Measurements from ENCODE around the gene XYLT2. TPM values are rescaled to one million over a fixed set of nuclear protein-coding genes. Genes with fewer than 3 reads are reported as not detected.

XYLT2 gene
- total RNA-seq, 1 donor from 2014 or later, result 18.0 TPM

GRCh38 chr17:50346313-50347116, 589 bp downstream of the XYLT2 start:
- intact Hi-C loops (cut with micrococcal nuclease), result no loop called here
- DNase-seq (peak; percentile 67), ATAC-seq (peak; percentile 51)

- DNase-seq, result no peak
- ATAC-seq, result peak; percentile 2
- intact Hi-C loops (cut with micrococcal nuclease), result no loop called here
Observed at GRCh38 chr17:50347117-50347893, 1.4 kb downstream of the XYLT2 start.

GRCh38 chr17:50347894-50348291, 2.0 kb downstream of the XYLT2 start:
- intact Hi-C loops (cut with micrococcal nuclease), result no loop called here
- ATAC-seq (no peak), DNase-seq (no peak)

GRCh38 chr17:50348522-50349242, 2.8 kb downstream of the XYLT2 start:
- DNase-seq, result no peak
- no peak for ATAC-seq
- intact Hi-C loops (cut with micrococcal nuclease), result no loop called here

GRCh38 chr17:50349243-50349600, 3.3 kb downstream of the XYLT2 start:
- ATAC-seq (no peak), DNase-seq (no peak)
- intact Hi-C loops (cut with micrococcal nuclease), result no loop called here

- DNase-seq (no peak), ATAC-seq (no peak)
- intact Hi-C loops (cut with micrococcal nuclease), result no loop called here
Observed at GRCh38 chr17:50350733-50351132, 4.8 kb downstream of the XYLT2 start.

- peak; percentile 46 for ATAC-seq
- DNase-seq, result peak; percentile 75
- intact Hi-C loops (cut with micrococcal nuclease), result no loop called here
Observed at GRCh38 chr17:50352072-50352692, 6.3 kb downstream of the XYLT2 start.

- intact Hi-C loops (cut with micrococcal nuclease), result no loop called here
- ATAC-seq (no peak), DNase-seq (no peak)
Observed at GRCh38 chr17:50352693-50353599, 7.0 kb downstream of the XYLT2 start.

GRCh38 chr17:50353600-50354195, 7.8 kb downstream of the XYLT2 start:
- DNase-seq, result no peak
- no peak for ATAC-seq
- intact Hi-C loops (cut with micrococcal nuclease), result no loop called here

GRCh38 chr17:50354198-50354597, 8.3 kb downstream of the XYLT2 start:
- intact Hi-C loops (cut with micrococcal nuclease), result no loop called here
- ATAC-seq (no peak), DNase-seq (no peak)

- DNase-seq (no peak), ATAC-seq (no peak)
- intact Hi-C loops (cut with micrococcal nuclease), result no loop called here
Observed at GRCh38 chr17:50354776-50355175, 8.8 kb downstream of the XYLT2 start.

GRCh38 chr17:50355336-50355700, 9.4 kb downstream of the XYLT2 start:
- DNase-seq, result no peak
- intact Hi-C loops (cut with micrococcal nuclease), result no loop called here
- ATAC-seq, result no peak

- intact Hi-C loops (cut with micrococcal nuclease), result no loop called here
- DNase-seq, result no peak
- ATAC-seq, result no peak
Observed at GRCh38 chr17:50355701-50356341, 9.9 kb downstream of the XYLT2 start.

GRCh38 chr17:50356418-50356817, 10.5 kb downstream of the XYLT2 start:
- intact Hi-C loops (cut with micrococcal nuclease), result no loop called here
- DNase-seq (no peak), ATAC-seq (no peak)

- ATAC-seq, result no peak
- no peak for DNase-seq
- intact Hi-C loops (cut with micrococcal nuclease), result no loop called here
Observed at GRCh38 chr17:50356892-50357510, 11.1 kb downstream of the XYLT2 start.

- intact Hi-C loops (cut with micrococcal nuclease), result no loop called here
- ATAC-seq (no peak), DNase-seq (no peak)
Observed at GRCh38 chr17:50358177-50358576, 12.3 kb downstream of the XYLT2 start.

GRCh38 chr17:50359005-50359699, 13.2 kb downstream of the XYLT2 start:
- ATAC-seq (peak; percentile 11), DNase-seq (no peak)
- intact Hi-C loops (cut with micrococcal nuclease), result no loop called here

Measured in left ventricle myocardium superior (tissue), 1 donor.